GM19455 (cell line): ENCODE results near the gene C14orf180.
"Not testable (repeated sequence)": the region's sequence is repeated elsewhere in the genome, so short reads cannot be mapped to it uniquely, and the experiment has no call there.

Experiments
- ATAC-seq: cut with Tn5 transposase; IDR thresholded peaks from one replicate; pipeline ENCODE4 v1.9.1; 2021; ENCODE audit not compliant: unreplicated experiment

Gene C14orf180

DNA sequence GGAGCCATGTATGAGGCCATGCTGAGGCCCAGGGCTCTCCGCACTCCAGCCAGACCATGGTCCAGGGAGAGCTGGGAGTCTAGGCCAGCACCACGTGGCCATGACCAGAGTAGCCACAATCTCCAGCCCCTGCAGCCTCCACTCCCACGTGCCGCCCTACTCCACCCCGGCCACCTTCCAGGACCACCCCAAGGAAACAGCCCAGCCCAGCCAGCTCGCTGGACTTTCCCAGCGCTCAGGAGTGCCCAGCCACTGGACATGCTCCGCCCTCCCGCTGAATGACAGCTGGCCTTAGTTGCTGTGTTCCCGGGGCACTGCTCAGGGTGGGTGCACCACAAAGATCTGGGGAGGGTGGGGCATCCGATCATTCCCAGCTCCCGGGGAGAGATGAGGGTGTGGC lies 2.1 kb upstream of the C14orf180 start:
- ATAC-seq, result no peak

DNA sequence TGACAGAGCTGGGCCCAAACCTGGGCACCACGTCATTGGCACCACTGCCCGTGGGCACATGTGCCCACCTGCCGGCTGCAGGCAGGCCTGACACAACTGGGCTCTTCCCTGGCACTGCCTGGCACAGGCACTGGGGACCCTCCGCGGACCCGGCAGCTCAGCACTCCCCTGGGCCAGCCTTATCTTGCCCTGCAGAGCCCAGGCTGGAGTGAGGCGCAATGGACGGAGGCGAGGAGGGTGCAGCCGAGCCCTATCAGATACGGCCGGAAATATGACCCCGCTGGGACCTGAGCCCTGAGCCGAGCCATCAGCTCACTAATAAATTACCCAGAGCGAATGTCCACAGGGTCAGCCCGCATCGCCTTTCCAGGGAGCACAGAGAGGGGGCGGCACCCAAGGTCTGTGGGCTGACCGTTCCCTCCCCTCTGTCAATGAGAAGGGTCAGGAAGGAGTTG lies 1.7 kb upstream of the C14orf180 start:
- ATAC-seq, result no peak

DNA sequence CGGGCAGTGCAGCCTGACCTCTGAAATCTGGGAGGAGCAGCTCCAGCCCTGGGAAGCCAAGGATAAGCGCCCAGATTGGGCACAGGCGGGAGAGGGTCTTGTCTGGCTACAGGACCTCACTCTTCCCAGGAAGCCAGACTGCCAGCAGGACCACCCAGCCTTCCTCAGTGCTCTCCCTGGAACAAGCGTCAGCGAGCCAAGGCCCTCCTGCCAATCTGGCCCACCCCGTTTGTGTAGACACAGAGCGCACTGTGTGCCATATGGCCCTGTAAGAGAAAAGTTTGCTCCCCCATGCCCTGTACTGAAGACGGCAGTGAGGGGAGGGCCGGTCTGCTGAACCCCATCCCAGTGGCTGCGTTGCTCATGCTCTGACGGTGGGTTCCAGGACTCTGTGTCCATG lies 1.2 kb upstream of the C14orf180 start:
- no peak for ATAC-seq

- not testable (repeated sequence) for ATAC-seq
Observed at GRCh38 chr14:104579939-104580338, 375 bp downstream of the C14orf180 start.

GRCh38 chr14:104580961-104581360 lies 1.4 kb downstream of the C14orf180 start:
- no peak for ATAC-seq

DNA sequence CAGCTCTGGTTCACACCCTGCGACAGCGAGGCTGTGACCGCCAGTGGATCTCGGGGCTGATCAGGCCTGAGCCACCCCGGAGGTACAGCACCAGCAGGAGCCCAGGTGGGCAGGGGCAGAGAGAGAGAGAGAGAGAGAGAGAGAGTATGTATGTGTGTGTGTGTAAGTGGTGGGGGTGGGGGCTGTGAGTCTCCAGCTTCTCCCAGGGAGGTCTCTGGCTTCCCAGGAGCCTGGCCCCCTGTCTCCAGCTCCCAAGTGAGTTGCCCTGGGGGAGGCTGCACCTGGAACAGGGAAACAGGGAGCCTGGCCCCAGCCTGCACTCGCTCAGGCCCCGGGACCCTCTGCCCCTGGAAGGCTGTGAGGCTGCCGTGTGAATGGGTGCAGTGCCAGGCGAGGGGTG lies 2.0 kb downstream of the C14orf180 start:
- ATAC-seq, result no peak

DNA sequence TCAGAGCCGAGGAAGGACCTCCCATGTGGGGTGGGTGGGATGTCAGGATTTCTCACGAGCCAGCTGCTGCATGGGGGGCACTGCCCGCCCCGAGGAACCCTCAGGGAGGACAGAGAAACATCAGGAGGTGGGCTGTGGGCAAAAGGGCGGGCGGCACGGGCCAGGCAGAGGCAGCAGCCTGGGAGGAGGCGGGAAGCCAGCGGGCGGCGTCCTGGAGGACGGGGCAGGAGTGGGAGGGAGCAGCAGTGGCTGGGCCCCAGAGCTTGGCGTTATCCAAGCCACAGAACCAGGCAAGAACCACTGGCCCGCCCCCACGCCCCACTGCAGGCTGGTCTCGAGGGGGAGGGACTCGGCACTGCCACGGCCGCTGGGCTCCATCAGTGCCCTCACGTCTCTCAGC lies 2.4 kb downstream of the C14orf180 start:
- ATAC-seq, result no peak

DNA sequence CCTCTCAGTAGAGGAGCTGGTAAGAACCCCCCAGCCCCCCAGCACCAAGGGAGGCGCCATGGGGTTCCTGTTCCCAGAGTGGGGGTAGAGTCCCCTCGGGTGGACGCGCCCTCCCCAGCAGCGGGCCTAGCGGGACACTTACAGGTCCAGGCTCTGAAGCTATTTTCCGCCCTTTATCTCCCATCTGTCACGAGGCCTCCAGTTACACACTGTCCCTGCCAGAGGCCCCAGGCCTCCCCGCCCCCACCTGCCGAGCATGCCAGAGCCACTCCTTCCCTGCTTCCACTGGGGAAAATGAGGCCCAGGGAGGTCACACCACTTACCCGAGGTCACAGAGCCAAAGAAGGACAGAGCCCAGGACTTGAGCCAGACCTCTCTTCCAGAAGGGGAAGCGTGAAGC lies 3.1 kb downstream of the C14orf180 start:
- no peak for ATAC-seq

DNA sequence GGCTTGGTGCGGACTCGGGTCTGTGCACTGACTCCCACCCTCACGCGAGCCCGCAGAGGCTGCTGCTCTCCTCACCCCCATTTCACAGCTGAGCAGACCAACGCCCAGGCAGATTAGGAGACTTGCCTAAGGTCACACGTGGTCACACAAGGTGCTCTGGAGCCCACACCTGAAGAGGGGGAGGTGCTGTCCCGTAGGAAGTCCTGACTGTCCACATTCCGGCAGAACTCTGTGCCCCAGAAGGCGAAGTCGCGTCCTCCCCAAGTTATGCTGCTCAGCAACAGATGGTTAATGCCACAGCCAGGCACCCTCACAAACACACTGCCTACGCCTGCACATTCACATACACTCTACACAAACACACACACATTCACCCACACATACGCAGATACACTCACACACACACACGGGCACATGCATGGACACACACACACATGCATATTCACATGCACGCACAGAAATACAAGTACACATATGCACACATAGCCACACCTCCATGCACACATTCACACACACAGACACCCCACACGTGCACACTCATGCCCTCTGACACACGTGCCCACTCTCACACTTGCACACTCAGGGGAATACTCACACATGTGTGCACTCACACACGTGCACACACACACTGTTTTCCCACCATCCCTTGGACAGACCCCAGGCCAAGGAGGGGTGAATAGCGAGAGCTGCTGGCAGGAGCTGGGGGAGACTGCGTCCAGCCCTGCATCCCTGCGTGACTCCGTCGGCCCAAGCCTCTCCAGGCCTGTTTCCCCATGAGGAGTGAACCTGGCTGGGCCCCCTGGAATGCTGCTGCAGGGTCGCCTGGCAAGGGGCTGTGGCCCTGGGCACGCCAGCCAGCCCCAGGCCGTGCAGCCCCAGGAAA lies 4.1 kb downstream of the C14orf180 start:
- no peak for ATAC-seq

DNA sequence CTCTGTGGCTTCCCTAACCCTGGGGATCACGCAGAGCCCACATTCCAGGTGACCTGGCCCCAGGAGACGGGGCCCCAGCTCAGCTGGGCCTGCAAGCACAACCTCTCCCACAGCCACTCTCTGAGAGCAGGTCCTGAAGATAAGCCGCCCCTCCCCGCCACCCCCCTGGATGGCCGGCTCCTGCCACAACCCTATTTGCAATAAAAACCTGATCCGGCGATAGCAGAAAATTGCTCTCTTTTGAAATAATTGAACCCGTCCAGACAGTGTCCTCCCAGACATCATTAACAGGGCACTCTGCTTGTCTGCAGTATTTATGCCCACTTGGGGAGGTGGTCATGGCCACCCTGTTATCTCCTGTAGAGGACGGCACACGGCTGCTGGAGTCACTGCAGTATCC lies 5.0 kb downstream of the C14orf180 start:
- ATAC-seq, result no peak

DNA sequence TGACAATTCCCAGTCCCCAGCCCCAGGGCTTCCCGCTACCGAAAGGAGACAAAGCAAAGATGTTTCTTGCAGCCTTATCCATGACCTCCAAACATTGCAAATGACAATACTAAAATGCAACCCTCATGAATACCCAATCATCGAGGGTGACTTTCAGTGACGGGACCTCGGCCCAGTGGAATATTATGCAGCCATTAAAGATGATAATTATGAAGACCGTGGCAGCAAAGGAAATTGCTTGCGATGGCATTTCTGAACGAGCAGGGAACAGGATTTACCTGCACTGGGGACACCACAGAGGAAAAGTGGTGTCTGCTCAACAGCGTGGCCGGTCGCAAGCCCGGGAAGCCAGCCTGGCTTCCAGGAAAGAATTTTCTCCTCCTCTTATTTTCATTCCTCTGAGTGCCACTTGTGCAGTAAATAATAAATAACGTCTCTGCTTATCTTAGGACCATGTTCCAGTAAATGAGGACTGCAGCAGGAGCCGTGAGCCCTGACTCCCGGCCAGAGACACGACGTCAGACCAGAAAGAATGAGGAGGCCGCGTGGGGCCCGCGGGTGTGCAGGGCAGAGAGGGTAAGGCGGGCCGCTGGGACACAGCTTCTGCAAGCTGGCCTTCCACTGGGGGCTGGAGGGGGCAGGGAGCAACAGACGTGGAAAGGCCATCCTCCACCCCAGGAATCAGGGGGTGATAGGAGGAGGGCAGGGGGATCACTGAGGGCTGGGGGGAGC lies 6.6 kb downstream of the C14orf180 start:
- ATAC-seq, result no peak

DNA sequence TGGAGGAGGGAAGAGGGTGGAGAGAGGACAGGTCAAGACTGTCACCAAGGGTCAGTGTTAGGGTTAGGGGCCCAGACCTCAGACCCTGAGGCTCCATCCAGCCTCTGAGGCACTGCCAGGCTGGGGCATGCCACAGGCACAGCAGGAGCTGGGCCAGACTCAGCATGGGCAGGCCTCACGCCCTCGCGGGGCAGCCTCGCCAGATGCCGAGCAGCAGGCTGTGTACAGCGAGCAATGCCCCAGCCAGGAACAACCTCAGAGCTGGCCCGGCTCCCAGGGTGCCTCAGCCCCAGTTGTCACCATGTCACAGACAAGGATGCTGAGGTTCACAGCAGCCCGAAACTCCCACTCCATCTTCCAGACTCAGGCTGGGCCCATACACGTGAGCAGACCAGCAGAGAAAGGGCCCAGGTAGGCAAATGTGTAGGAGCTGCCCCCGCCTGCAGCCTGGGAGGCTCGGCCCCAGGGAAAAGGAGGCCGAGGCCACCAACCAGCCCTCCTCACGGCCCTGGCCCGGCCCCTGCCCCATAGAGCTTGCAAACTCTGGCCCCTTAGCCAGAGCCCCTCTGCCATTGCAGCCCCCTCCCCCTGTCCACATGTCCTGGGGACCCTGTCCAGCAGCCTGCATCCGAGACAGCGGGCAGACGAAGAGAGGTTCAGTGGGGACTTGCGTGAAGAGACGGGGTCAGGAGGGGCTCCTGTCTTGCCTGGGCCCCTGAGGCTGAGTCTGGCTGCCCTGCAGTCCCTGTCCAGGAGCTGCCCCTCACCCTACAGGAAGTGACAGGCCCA lies 7.5 kb downstream of the C14orf180 start:
- ATAC-seq, result no peak

DNA sequence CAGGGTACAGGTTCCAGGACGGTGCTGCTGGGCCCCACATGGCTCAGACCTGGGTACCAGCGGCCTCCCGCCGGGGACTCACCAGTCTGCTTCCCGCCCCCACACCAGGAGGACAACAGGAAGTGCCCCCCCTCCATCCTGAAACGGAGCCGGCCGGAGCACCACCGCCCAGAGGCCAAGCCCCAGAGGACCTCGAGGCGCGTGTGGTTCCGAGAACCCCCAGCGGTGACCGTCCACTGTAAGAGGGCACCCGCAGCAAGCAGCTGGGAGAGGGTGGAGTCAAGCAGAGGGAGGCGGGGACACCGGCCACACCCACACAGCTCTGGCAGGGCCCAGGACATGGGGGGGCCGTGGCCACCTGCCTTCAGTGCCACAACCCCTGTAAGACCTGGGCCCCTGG lies 8.1 kb downstream of the C14orf180 start:
- ATAC-seq, result no peak

- no peak for ATAC-seq
Observed at GRCh38 chr14:104588066-104588857, 8.7 kb downstream of the C14orf180 start.

DNA sequence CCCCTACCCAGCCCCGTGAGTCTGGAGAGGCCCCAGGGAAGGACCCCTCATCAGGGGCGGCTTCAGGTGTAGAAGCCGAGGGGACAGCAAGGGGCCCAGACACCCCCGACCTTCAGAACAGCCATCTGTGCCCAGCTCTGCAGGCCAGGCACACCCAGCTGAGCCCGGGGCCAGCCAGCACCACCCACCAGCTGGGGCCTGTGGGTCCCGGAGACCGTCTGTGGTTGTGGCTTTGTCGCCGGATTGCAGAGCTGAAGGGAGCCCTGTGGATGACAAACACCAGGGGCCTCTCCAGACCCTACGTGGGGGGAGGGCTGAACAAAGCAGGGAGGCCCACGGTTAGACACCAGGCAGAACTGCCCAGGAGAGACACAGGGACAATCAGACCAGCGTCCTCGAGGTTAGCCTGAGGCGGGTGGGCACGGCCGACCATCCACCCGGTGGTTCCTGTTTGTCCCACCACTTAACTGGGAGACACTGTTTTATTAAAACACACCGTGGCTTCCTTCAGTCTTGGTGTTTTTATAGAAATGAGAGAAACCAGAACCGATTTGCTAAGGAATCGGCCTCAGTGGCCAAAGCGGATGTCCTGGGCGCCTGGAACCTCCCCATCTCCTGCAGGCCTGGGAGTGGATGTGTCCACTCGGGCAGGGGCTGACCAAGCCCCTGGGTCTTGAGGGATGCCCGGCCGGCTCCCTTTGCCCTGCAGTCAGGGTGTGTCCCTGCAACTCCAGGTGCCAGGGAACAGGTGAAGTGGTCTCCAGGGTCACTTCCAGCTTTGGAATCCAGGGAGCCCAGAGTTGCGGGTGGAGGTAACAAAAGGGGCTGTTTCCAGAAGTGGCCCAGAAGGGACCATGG lies 10.0 kb downstream of the C14orf180 start:
- ATAC-seq, result no peak

GRCh38 chr14:104590240-104590965 lies 10.8 kb downstream of the C14orf180 start:
- no peak for ATAC-seq

- ATAC-seq, result no peak
Observed at GRCh38 chr14:104591031-104591430, 11.5 kb downstream of the C14orf180 start.

- ATAC-seq, result no peak
Observed at GRCh38 chr14:104591506-104592291, 12.1 kb downstream of the C14orf180 start.
